ENCODE data around the gene EPHA1.

DNA sequence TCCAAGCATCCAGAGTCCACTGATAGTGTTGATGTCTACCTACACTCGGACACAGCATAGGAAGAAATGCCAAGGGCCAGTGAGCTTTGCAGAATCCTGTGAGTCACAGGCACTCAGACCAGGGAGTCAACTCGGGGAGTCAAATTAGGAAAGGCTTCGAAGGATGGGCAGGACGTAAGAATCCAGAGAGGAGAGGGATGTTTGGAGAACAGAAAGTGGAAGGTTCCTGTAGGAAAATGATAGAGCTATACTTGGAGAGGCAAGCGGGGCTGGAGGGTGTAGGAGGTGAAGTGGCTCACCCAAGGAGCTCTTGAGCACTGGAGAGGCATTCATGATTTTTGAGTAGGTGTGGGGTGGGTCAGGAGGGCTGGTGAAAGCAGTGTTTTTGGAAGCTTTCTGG is 24.5 kb downstream of the EPHA1 start:
- TF ChIP-seq EZH2phosphoT487 (IDR thresholded peaks at IDR 0.05; ENCODE audit: unreplicated experiment), result no peak
- TF ChIP-seq POLR2AphosphoS5 (IDR thresholded peaks at IDR 0.05; ENCODE audit: low read depth), result no peak
- TF ChIP-seq, protein P1, sequence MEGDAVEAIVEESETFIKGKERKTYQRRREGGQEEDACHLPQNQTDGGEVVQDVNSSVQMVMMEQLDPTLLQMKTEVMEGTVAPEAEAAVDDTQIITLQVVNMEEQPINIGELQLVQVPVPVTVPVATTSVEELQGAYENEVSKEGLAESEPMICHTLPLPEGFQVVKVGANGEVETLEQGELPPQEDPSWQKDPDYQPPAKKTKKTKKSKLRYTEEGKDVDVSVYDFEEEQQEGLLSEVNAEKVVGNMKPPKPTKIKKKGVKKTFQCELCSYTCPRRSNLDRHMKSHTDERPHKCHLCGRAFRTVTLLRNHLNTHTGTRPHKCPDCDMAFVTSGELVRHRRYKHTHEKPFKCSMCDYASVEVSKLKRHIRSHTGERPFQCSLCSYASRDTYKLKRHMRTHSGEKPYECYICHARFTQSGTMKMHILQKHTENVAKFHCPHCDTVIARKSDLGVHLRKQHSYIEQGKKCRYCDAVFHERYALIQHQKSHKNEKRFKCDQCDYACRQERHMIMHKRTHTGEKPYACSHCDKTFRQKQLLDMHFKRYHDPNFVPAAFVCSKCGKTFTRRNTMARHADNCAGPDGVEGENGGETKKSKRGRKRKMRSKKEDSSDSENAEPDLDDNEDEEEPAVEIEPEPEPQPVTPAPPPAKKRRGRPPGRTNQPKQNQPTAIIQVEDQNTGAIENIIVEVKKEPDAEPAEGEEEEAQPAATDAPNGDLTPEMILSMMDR (conservative IDR thresholded peaks at IDR 0.05; ENCODE audit: low read depth in 2 of 2), result no peak
- TF ChIP-seq CREB1 (CRISPR knock-in tag; IDR thresholded peaks at IDR 0.05; ENCODE audit: low read depth), result no peak
- TF ChIP-seq EZH2 (IDR thresholded peaks at IDR 0.05; ENCODE audit: low read depth, unreplicated experiment), result no peak
- TF ChIP-seq ZNF114 (CRISPR knock-in tag; IDR thresholded peaks at IDR 0.05), result no peak
- TF ChIP-seq, protein P2, sequence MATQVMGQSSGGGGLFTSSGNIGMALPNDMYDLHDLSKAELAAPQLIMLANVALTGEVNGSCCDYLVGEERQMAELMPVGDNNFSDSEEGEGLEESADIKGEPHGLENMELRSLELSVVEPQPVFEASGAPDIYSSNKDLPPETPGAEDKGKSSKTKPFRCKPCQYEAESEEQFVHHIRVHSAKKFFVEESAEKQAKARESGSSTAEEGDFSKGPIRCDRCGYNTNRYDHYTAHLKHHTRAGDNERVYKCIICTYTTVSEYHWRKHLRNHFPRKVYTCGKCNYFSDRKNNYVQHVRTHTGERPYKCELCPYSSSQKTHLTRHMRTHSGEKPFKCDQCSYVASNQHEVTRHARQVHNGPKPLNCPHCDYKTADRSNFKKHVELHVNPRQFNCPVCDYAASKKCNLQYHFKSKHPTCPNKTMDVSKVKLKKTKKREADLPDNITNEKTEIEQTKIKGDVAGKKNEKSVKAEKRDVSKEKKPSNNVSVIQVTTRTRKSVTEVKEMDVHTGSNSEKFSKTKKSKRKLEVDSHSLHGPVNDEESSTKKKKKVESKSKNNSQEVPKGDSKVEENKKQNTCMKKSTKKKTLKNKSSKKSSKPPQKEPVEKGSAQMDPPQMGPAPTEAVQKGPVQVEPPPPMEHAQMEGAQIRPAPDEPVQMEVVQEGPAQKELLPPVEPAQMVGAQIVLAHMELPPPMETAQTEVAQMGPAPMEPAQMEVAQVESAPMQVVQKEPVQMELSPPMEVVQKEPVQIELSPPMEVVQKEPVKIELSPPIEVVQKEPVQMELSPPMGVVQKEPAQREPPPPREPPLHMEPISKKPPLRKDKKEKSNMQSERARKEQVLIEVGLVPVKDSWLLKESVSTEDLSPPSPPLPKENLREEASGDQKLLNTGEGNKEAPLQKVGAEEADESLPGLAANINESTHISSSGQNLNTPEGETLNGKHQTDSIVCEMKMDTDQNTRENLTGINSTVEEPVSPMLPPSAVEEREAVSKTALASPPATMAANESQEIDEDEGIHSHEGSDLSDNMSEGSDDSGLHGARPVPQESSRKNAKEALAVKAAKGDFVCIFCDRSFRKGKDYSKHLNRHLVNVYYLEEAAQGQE (IDR thresholded peaks at IDR 0.05; ENCODE audit: unreplicated experiment), result no peak
- TF ChIP-seq, protein P3, sequence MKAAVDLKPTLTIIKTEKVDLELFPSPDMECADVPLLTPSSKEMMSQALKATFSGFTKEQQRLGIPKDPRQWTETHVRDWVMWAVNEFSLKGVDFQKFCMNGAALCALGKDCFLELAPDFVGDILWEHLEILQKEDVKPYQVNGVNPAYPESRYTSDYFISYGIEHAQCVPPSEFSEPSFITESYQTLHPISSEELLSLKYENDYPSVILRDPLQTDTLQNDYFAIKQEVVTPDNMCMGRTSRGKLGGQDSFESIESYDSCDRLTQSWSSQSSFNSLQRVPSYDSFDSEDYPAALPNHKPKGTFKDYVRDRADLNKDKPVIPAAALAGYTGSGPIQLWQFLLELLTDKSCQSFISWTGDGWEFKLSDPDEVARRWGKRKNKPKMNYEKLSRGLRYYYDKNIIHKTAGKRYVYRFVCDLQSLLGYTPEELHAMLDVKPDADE (IDR thresholded peaks at IDR 0.05), result no peak
- TF ChIP-seq JUNB (IDR thresholded peaks at IDR 0.05; ENCODE audit: unreplicated experiment), result no peak
- TF ChIP-seq ZNF331 (CRISPR knock-in tag; IDR thresholded peaks at IDR 0.05; ENCODE audit: low read depth), result no peak
- no peak for TF ChIP-seq NANOG (IDR thresholded peaks at IDR 0.05; ENCODE audit: borderline replicate concordance)

Data from GM23338 (cell line).